Amniotic epithelial cell (primary cell): Measurements from ENCODE around the gene DAPK1.
"Not testable (repeated sequence)": the region's sequence is repeated elsewhere in the genome, so short reads cannot be mapped to it uniquely, and the experiment has no call there.

Experiments used
- DNase-seq: peaks from one replicate; pipeline ENCODE4 v3.0.0-alpha.2; 2010; ENCODE audit warnings: low read depth

Gene DAPK1

DNA sequence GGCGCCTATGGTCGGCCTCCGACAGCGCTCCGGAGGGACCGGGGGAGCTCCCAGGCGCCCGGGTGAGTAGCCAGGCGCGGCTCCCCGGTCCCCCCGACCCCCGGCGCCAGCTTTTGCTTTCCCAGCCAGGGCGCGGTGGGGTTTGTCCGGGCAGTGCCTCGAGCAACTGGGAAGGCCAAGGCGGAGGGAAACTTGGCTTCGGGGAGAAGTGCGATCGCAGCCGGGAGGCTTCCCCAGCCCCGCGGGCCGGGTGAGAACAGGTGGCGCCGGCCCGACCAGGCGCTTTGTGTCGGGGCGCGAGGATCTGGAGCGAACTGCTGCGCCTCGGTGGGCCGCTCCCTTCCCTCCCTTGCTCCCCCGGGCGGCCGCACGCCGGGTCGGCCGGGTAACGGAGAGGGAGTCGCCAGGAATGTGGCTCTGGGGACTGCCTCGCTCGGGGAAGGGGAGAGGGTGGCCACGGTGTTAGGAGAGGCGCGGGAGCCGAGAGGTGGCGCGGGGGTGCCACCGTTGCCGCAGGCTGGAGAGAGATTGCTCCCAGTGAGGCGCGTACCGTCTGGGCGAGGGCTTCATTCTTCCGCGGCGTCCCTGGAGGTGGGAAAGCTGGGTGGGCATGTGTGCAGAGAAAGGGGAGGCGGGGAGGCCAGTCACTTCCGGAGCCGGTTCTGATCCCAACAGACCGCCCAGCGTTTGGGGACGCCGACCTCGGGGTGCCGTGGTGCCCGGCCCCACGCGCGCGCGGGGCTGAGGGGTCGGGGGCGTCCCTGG is 561 bp downstream of the DAPK1 start:
- peak; percentile 32 for DNase-seq

- DNase-seq: no peak
These were observed 1.2 kb downstream of the DAPK1 start for GRCh38 chr9:87498811-87499360.

GRCh38 chr9:87499424-87500017 is 1.9 kb downstream of the DAPK1 start:
- DNase-seq: no peak

GRCh38 chr9:87500491-87501270 is 3.0 kb downstream of the DAPK1 start:
- no peak for DNase-seq

DNA sequence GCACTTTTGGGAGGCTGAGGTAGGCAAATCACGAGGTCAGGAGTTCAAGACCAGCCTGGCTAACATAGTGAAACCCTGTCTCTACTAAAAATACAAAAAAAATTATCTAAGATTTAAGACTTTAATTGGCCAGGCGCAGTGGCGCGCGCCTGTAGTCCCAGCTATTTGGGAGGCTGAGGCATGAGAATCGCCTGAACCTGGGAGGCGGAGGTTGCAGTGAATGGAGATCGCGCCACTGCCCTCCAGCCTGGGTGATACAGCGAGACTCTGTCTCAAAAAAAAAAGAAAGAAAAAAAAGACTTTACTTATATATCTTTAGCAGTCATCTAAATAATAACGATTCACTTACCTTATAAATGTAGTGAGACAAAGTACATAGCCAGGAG is 3.6 kb downstream of the DAPK1 start:
- not testable (repeated sequence) for DNase-seq

DNA sequence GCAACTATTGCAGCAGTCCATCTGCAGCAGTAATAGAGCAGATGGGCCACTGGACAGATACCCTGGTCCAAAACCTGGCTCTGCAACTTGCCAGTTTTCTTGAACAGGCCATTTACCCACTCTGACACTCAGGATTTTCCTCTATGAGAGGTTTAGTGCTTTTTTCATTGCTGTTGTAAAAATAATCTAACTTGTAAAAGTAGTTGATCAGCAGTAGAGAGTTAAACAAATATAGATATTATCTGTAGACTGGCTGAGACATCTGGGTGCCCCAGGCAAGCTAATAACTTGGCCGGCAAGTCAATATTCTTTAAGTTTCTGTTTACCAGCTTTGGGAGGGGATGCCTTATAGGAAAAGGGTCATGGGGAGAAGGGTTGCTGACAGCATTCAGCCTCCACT is 4.1 kb downstream of the DAPK1 start:
- no peak for DNase-seq

GRCh38 chr9:87502391-87503221 is 4.9 kb downstream of the DAPK1 start:
- DNase-seq: no peak

GRCh38 chr9:87503430-87503829 is 5.8 kb downstream of the DAPK1 start:
- no peak for DNase-seq

GRCh38 chr9:87503927-87504326 is 6.3 kb downstream of the DAPK1 start:
- DNase-seq: no peak

GRCh38 chr9:87504938-87505337 is 7.3 kb downstream of the DAPK1 start:
- no peak for DNase-seq

DNA sequence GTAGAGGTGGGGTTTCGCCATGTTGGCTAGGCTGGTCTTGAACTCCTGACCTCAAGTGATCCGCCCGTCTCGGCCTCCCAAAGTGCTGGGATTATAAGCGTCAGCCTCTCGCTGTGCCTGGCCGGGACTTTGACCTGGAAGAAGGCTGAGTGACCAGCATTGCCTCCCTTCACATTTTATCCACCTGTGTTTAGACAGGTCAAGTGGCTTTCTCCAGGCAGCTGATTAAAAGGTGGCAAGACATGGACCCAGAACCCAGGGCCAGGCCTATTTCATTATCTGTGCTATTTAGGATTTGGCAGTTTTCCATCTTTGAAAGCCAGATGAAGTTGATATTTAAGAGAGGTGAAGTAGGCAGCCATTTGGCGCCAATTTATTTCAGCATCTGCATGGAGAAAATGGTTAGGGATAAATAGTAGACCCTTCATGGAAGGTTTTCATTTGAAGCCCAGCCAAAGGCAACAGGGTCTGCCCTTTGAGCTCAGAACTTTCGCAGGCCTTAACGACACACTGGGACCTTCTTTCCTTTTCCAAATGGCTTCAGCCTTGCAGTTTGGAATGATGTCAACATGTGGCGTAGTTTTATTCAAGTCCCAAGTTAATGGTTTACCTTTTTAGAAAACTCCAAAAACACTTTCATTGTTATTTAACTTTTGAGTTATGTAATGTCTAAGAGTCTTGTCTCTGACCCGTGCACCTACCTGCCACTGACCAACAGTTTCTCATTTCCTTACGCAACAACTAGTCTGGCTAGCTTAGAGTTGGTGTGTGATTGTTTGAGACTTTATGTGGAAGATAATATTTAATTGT is 8.4 kb downstream of the DAPK1 start:
- no peak for DNase-seq

- no peak for DNase-seq
These were observed 9.9 kb downstream of the DAPK1 start for GRCh38 chr9:87507576-87507975.

GRCh38 chr9:87510252-87510683 is 12.6 kb downstream of the DAPK1 start:
- DNase-seq: no peak

- no peak for DNase-seq
These were observed 14.6 kb downstream of the DAPK1 start for GRCh38 chr9:87512311-87512710.

DNA sequence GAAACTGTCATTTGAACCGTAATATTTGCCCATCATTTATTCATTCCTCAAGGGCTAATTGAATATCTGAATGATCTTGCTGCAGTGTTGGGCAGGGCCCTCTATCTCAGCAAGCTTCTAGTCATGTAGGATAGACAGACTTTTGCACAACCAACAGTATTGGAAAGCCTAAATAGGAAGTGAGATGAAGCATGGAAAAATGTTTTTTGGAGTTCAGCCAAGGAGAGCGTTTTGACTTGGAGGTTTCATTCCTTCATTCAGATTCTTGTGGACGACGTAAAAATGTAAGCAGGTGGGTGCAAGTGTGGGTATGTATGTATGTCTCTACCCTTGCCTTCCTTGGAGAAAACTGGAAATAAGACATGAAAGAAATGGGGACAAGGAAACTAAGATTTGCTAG is 15.5 kb downstream of the DAPK1 start:
- no peak for DNase-seq

DNA sequence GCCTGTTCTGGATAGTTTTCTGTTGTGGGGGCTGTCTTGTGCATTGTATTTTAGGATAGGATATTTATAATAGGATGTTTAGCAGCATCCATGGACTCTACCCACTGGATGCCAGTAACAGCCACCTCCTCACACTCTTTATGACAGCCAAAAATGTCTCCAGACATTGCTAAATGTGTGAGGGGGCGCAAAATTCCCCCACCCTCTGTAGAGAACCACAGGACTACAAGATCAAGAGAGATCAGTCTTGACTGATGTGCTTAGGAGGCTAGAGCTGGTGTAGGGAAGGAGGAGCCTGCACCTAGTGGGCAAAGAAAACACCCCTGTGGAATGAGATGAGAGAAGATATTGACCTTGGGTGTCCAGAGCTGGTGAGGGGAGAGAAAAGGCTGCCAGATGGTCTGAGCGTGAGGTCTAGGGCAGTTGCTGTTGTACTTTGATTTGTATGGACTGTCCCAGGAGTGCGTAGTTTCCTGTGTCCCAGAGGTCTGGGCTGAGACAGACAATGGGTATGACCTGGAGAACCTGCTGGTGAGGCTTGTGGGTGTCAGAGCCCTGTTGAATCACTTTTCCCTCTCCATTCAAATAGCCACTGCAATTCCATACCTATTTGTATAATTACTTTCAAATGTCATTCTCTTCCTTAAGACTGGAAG is 16.3 kb downstream of the DAPK1 start:
- no peak for DNase-seq

DNA sequence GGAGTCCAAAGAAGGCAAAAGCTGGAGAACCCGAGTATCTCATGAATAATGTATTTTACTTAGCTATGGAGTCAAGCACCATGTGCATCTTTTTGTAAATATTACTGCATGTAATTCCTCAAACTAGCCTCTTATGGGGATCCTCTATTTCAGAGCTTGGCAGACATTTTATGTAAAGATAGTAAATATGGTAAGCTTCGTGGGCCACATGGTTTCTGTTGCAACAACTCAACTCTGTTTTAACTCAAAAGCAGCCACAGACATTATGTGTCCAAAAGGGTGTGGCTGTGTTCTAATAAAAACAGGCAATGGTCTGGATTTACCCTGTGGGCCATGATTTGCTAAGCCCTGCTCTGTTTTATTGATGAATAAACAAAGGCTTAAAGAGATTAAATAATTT is 17.3 kb downstream of the DAPK1 start:
- DNase-seq: peak; percentile 83

DNA sequence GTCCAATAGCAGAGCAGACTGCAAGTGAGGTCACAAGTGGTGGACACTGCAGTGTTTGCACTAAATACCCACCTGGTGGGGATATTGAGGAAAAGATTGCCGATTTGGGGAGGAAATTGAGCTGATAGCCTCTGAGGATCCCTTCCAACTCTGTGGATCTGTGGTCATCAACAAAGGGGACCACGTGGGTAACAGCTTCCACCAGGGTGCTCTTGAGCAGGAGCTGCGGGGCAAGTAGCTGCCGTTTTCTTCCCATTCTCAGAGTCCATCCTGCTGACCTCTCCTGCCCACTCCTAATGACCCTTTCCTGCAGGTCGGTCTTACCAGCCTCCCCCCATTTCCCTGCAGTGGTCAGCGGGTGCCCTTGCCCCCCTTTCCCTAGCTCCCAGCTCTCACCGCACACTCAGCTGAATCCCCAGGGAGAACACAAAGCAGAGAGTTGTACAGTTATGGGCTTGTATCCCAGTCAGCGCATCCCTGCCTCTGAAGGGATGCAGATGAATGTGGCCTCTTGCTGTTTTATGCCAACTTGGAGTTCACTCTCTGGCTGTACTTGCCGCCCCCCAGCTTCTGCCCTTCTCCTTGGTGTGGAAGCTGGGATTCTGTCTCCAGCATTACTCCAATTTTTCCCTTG is 18.0 kb downstream of the DAPK1 start:
- DNase-seq: no peak

DNA sequence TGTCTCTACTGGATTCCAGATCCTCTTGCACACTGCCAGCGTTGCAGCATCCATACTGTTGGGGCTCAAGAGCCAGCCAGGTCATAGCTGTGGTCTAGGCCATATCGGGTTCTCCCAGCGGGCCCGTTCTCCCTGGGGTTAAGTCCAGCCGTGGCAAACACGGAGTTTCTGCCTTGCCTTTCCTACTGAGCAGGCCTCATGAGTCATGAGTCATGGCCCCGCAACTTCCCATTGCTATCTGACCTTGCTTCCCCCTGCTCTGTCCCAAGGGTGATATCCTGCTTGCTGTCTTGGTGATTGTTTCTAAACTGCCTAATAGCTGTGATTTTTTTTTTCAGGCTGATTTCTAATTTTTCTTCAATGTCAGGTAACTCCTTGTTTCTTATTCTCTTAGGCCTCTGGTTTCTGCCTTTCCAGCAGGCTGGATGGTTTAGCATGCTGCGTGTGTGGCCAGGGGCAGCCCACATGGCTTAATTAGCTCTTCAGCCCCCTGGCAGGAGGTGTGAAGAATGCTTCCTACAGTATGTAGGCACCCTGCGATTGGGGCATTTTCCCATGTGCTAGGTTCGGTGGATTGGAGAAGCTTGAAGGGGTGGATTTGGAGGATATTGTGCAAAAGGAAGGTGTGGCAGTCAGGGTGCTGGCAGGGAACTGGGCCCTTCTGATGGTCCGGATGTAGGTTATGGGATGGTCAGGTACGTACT is 18.7 kb downstream of the DAPK1 start:
- DNase-seq: peak; percentile 95
